ENCODE data around the gene BRD4. TPM values are rescaled to one million over a fixed set of nuclear protein-coding genes. Genes with fewer than 3 reads are reported as not detected.

Gene BRD4
- total and polyA plus RNA-seq, 10 of the 15 experiments (the other 5 are each of a cell fraction or from before 2014, with no cell fraction given) = 5.3 to 84.4 (median 11.8) TPM

- FAIRE-seq (no peak), ATAC-seq (no peak), DNase-seq (ENCODE audit: low read depth, low spot score) (no peak)
- ChIA-PET SMC1A (ENCODE audit: uncharacterized antibody, unreplicated experiment) (no interaction called here), RAD21 (ENCODE audit: unreplicated experiment) (no interaction called here), POLR2A (no interaction called here), CTCF (interaction anchor here (0.8 kb wide), 1 partner anchor 222 kb away, joined by 3 read pairs; no protein-coding TSS in a partner anchor)
- Histone ChIP-seq H4K20me1 (ENCODE audit: control insufficient read depth, insufficient read depth) (no peaks in the 10 kb centered on the region), H3K79me2 (ENCODE audit: control insufficient read depth, insufficient read depth, low read length) (no peaks in the 10 kb centered on the region), H3K27me3 (replicated peaks in 1 of 2; ENCODE audit: control insufficient read depth in 2 of 2, insufficient read depth in 2 of 2, low read length in 1 of 2) (peaks cover 0 to 2% of the 10 kb centered on the region in 2 experiments; a peak in 2 of 4 replicates), H2AFZ (ENCODE audit: control insufficient read depth, low read depth, low read length) (no peak overlapping the region), H3K9me3 (replicated peaks; ENCODE audit: control insufficient read depth, insufficient read depth, low read length) (no peaks in the 10 kb centered on the region), H3K4me2 (ENCODE audit: control insufficient read depth, insufficient read depth) (no peak overlapping the region), H3K4me1 (ENCODE audit: control insufficient read depth, insufficient read depth, low read length) (no peaks in the 10 kb centered on the region), H3K4me3 (no peak overlapping the region), H3K9ac (ENCODE audit: control insufficient read depth, insufficient read depth, low read length) (no peak overlapping the region), H3K36me3 (ENCODE audit: control insufficient read depth in 2 of 2, insufficient read depth in 2 of 2, low read length in 1 of 2) (no peaks in the 10 kb centered on the region), H3K27ac (ENCODE audit: control insufficient read depth, insufficient read depth) (no peak overlapping the region)
- in situ Hi-C loops (cut with MboI) = no loop called here
- no peak for TF ChIP-seq CHD1 (IDR thresholded peaks at IDR 0.05; ENCODE audit: low read depth, low read length)
- no peak for TF ChIP-seq DPF2 (IDR thresholded peaks at IDR 0.05)
- TF ChIP-seq SMARCA5 (IDR thresholded peaks at IDR 0.05) = no peak
- no peak for TF ChIP-seq POU2F2 (IDR thresholded peaks at IDR 0.05; ENCODE audit: borderline replicate concordance, low read depth, low read length)
- TF ChIP-seq ELK1 (IDR thresholded peaks at IDR 0.05; ENCODE audit: low read depth, low read length) = no peak
- no peak for TF ChIP-seq CTCF (IDR thresholded peaks at IDR 0.05 in 2 of 3, conservative IDR thresholded peaks at IDR 0.05 in 1 of 3; ENCODE audit: control insufficient read depth in 2 of 3, extremely low read depth in 1 of 3, insufficient read depth in 1 of 3, low read depth in 3 of 3, low read length in 3 of 3)
- no peak for TF ChIP-seq CREM (IDR thresholded peaks at IDR 0.05; ENCODE audit: low read depth)
- TF ChIP-seq RB1 (IDR thresholded peaks at IDR 0.05; ENCODE audit: borderline replicate concordance) = no peak
- BruUV-seq (replicated peaks) = no TSS peak
- 28% methylated on average over 8 of the region's 8 CpGs for WGBS (ENCODE audit: insufficient coverage, insufficient replicate concordance, low lambda C conversion rate, missing lambda C conversion rate)
- intact Hi-C loops (cut with micrococcal nuclease; ENCODE audit: unreplicated experiment) = no loop called here
Observed at GRCh38 chr19:15197942-15198341, 134.4 kb downstream of the BRD4 start.
